GM15510 (cell line): ENCODE data around the gene FBXO7.

Experiments
- POLR2A ChIP-seq: IDR thresholded peaks from 3 replicates; pipeline ENCODE4 v1.6.1; 2011; ENCODE audit warnings: borderline replicate concordance; ENCODE audit not compliant: insufficient read length; ENCODE audit errors: extremely low read depth

FBXO7 gene

GRCh38 chr22:32512267-32512982 lies 37.8 kb downstream of the FBXO7 start:
- no peak for TF ChIP-seq POLR2A

GRCh38 chr22:32515084-32515483 lies 40.5 kb downstream of the FBXO7 start:
- no peak for TF ChIP-seq POLR2A

- no peak for TF ChIP-seq POLR2A
Measured at GRCh38 chr22:32517488-32517887, 42.9 kb downstream of the FBXO7 start.

GRCh38 chr22:32517921-32518320 lies 43.3 kb downstream of the FBXO7 start:
- TF ChIP-seq POLR2A: no peak

- TF ChIP-seq POLR2A: no peak
Measured at GRCh38 chr22:32518381-32518780, 43.8 kb downstream of the FBXO7 start.

- TF ChIP-seq POLR2A: no peak
Measured at GRCh38 chr22:32518848-32519247, 44.2 kb downstream of the FBXO7 start.

- TF ChIP-seq POLR2A: no peak
Measured at GRCh38 chr22:32520612-32521011, 46.0 kb downstream of the FBXO7 start.

- no peak for TF ChIP-seq POLR2A
Measured at GRCh38 chr22:32522237-32522636, 47.6 kb downstream of the FBXO7 start.

GRCh38 chr22:32527756-32528155 lies 53.1 kb downstream of the FBXO7 start:
- TF ChIP-seq POLR2A: no peak

- TF ChIP-seq POLR2A: no peak
Measured at GRCh38 chr22:32528316-32528715, 53.7 kb downstream of the FBXO7 start.

GRCh38 chr22:32528984-32529982 lies 54.7 kb downstream of the FBXO7 start:
- TF ChIP-seq POLR2A: no peak

GRCh38 chr22:32531228-32531627 lies 56.6 kb downstream of the FBXO7 start:
- no peak for TF ChIP-seq POLR2A

- no peak for TF ChIP-seq POLR2A
Measured at GRCh38 chr22:32531931-32532819, 57.6 kb downstream of the FBXO7 start.

GRCh38 chr22:32532820-32533128 lies 58.2 kb downstream of the FBXO7 start:
- no peak for TF ChIP-seq POLR2A
